ENCODE results near the gene AEBP1.

DNA sequence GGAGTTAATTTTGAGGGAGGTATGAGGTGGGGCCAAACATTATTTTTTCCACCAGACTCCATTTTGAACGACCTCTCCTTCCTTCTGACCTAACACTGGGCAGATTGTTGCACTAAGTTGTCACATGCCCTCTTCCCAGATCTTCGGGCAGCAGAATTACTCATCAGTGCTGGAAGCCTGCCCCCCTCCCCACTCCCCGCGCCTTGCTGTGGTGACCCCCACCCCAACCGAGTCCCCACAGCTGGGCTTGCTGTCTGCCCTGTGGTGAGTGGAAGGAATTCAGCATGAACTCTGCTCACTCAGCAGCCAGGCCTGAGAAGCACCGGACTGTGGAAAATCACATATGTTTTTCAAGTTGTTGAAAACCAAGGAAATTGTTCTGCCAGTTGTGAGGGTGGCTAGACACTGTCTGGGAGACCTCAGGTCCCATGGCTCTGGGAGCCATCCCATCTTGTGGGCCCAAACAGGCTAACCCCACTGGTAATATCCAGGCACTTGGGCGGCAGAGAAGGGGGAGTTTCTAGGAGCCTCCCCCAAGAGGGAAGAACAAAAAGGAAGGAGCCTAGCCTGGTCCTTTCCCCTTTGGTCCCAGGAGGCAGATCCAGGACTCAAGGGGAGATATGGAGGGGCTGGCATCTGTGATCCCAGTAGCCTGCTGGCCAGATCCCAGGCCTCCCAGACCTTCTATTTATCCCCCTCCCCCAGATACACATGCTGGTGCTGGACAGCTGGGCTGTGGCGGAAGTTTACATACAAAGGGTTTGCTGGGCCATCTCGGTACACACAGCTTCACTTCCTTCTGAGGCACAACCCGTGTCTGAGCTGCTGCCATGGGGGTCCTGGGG is 3.5 kb upstream of the AEBP1 start:
- TF ChIP-seq, protein P1, sequence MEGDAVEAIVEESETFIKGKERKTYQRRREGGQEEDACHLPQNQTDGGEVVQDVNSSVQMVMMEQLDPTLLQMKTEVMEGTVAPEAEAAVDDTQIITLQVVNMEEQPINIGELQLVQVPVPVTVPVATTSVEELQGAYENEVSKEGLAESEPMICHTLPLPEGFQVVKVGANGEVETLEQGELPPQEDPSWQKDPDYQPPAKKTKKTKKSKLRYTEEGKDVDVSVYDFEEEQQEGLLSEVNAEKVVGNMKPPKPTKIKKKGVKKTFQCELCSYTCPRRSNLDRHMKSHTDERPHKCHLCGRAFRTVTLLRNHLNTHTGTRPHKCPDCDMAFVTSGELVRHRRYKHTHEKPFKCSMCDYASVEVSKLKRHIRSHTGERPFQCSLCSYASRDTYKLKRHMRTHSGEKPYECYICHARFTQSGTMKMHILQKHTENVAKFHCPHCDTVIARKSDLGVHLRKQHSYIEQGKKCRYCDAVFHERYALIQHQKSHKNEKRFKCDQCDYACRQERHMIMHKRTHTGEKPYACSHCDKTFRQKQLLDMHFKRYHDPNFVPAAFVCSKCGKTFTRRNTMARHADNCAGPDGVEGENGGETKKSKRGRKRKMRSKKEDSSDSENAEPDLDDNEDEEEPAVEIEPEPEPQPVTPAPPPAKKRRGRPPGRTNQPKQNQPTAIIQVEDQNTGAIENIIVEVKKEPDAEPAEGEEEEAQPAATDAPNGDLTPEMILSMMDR (conservative IDR thresholded peaks at IDR 0.05; ENCODE audit: low read depth in 2 of 2), result no peak
- TF ChIP-seq, protein P2, sequence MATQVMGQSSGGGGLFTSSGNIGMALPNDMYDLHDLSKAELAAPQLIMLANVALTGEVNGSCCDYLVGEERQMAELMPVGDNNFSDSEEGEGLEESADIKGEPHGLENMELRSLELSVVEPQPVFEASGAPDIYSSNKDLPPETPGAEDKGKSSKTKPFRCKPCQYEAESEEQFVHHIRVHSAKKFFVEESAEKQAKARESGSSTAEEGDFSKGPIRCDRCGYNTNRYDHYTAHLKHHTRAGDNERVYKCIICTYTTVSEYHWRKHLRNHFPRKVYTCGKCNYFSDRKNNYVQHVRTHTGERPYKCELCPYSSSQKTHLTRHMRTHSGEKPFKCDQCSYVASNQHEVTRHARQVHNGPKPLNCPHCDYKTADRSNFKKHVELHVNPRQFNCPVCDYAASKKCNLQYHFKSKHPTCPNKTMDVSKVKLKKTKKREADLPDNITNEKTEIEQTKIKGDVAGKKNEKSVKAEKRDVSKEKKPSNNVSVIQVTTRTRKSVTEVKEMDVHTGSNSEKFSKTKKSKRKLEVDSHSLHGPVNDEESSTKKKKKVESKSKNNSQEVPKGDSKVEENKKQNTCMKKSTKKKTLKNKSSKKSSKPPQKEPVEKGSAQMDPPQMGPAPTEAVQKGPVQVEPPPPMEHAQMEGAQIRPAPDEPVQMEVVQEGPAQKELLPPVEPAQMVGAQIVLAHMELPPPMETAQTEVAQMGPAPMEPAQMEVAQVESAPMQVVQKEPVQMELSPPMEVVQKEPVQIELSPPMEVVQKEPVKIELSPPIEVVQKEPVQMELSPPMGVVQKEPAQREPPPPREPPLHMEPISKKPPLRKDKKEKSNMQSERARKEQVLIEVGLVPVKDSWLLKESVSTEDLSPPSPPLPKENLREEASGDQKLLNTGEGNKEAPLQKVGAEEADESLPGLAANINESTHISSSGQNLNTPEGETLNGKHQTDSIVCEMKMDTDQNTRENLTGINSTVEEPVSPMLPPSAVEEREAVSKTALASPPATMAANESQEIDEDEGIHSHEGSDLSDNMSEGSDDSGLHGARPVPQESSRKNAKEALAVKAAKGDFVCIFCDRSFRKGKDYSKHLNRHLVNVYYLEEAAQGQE (IDR thresholded peaks at IDR 0.05; ENCODE audit: unreplicated experiment), result no peak
- TF ChIP-seq, protein P3, sequence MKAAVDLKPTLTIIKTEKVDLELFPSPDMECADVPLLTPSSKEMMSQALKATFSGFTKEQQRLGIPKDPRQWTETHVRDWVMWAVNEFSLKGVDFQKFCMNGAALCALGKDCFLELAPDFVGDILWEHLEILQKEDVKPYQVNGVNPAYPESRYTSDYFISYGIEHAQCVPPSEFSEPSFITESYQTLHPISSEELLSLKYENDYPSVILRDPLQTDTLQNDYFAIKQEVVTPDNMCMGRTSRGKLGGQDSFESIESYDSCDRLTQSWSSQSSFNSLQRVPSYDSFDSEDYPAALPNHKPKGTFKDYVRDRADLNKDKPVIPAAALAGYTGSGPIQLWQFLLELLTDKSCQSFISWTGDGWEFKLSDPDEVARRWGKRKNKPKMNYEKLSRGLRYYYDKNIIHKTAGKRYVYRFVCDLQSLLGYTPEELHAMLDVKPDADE (IDR thresholded peaks at IDR 0.05), result no peak
- TF ChIP-seq EZH2phosphoT487 (IDR thresholded peaks at IDR 0.05; ENCODE audit: unreplicated experiment) (no peak), EZH2 (IDR thresholded peaks at IDR 0.05; ENCODE audit: low read depth, unreplicated experiment) (no peak), CREB1 (CRISPR knock-in tag; IDR thresholded peaks at IDR 0.05; ENCODE audit: low read depth) (no peak), POLR2AphosphoS5 (IDR thresholded peaks at IDR 0.05; ENCODE audit: low read depth) (no peak), ZNF331 (CRISPR knock-in tag; IDR thresholded peaks at IDR 0.05; ENCODE audit: low read depth) (no peak), JUNB (IDR thresholded peaks at IDR 0.05; ENCODE audit: unreplicated experiment) (no peak)
